ENCODE measurements around the gene AGBL1. TPM values are rescaled to one million over a fixed set of nuclear protein-coding genes. Genes with fewer than 3 reads are reported as not detected.
A peak's percentile ranks its signal among the peaks of the same experiment; 100 is the strongest.

AGBL1 gene
- polyA plus RNA-seq, 2 of the 4 experiments (the other 2 are of a cell fraction) = not detected

GRCh38 chr15:86610038-86610437 is 530.4 kb downstream of the AGBL1 start:
- CTCF ChIA-PET = interaction anchor here (1.3 kb wide), 1 partner anchor 15 kb away, joined by 3 read pairs; no protein-coding TSS in a partner anchor
- no peaks in the 10 kb centered on the region for H3K9me3 ChIP-seq
- POLR2A ChIA-PET = no interaction called here
- no peak for DNase-seq (ENCODE audit: low read depth in 1 of 2, low spot score in 1 of 2)
- H3K4me1 ChIP-seq = peaks cover 8% of the 10 kb centered on the region; the same call in 2 of the 3 replicates
- ATAC-seq = no peak
- no peak overlapping the region for H3K4me2 ChIP-seq
- no peak for FAIRE-seq
- WGBS (ENCODE audit: missing lambda C conversion rate) = 13% methylated on average over 2 of the region's 2 CpGs
- no peak overlapping the region for H3K27ac ChIP-seq
- TF ChIP-seq MAFK (IDR thresholded peaks at IDR 0.05; ENCODE audit: partially characterized antibody) (no peak), EHF (CRISPR knock-in tag; IDR thresholded peaks at IDR 0.05) (no peak), RFX5 (IDR thresholded peaks at IDR 0.05) (no peak), ZFP36 (IDR thresholded peaks at IDR 0.05; ENCODE audit: borderline replicate concordance, partially characterized antibody) (no peak), HMGXB4 (CRISPR knock-in tag; IDR thresholded peaks at IDR 0.05; ENCODE audit: borderline replicate concordance) (no peak), CHD2 (IDR thresholded peaks at IDR 0.05; ENCODE audit: low read length, partially characterized antibody) (no peak)
- no peak overlapping the region for H3K4me3 ChIP-seq

- Histone ChIP-seq H3K4me3 (no peak overlapping the region), H3K9me3 (no peaks in the 10 kb centered on the region), H3K4me1 (peaks cover 8% of the 10 kb centered on the region; the same call in 2 of the 3 replicates), H3K4me2 (peak overlapping the region; percentile 32), H3K27ac (peak overlapping the region in 1 of 2 experiments; percentile 28; a peak in 1 of 6 replicates)
- WGBS (ENCODE audit: missing lambda C conversion rate) = 18% methylated on average over 2 of the region's 2 CpGs
- FAIRE-seq (peak; percentile 54), DNase-seq (ENCODE audit: low read depth in 1 of 2, low spot score in 1 of 2) (peak in 1 of 2 experiments; percentile 48), ATAC-seq (peak; percentile 55 to 56; a peak in 4 of 6 replicates)
- CTCF ChIA-PET = interaction anchor here (1.4 kb wide), 1 partner anchor 14 kb away, joined by 5 read pairs; no protein-coding TSS in a partner anchor
- POLR2A ChIA-PET = no interaction called here
- TF ChIP-seq HDAC2 (IDR thresholded peaks at IDR 0.05) = no peak
- peak; percentile 7 to 30; a peak in 1 of 4 replicates for TF ChIP-seq CEBPB (IDR thresholded peaks at IDR 0.05)
These were observed 531.9 kb downstream of the AGBL1 start for GRCh38 chr15:86611417-86612040.

GRCh38 chr15:86615411-86615810 is 535.7 kb downstream of the AGBL1 start:
- no peaks in the 10 kb centered on the region for H3K9me3 ChIP-seq
- TF ChIP-seq HDAC2 (IDR thresholded peaks at IDR 0.05) (no peak), CHD2 (IDR thresholded peaks at IDR 0.05; ENCODE audit: low read length, partially characterized antibody) (no peak), EP300 (IDR thresholded peaks at IDR 0.05) (no peak), POLR2AphosphoS2 (conservative IDR thresholded peaks at IDR 0.05; ENCODE audit: low read length) (no peak), FOSL2 (IDR thresholded peaks at IDR 0.05) (no peak), FOSL2 (CRISPR knock-in tag; IDR thresholded peaks at IDR 0.05) (no peak), CHD4 (IDR thresholded peaks at IDR 0.05; ENCODE audit: borderline replicate concordance) (no peak), HOXB13 (CRISPR knock-in tag; IDR thresholded peaks at IDR 0.05; ENCODE audit: low read depth) (no peak)
- H3K4me3 ChIP-seq = no peak overlapping the region
- ATAC-seq (no peak), DNase-seq (ENCODE audit: low read depth in 1 of 2, low spot score in 1 of 2) (no peak), FAIRE-seq (no peak)
- no peak overlapping the region for H3K27ac ChIP-seq
- no peak overlapping the region for H3K4me2 ChIP-seq
- WGBS (ENCODE audit: missing lambda C conversion rate) = 37% methylated on average over 3 of the region's 3 CpGs
- CTCF ChIA-PET = no interaction called here
- peaks cover 8% of the 10 kb centered on the region; the same call in 2 of the 3 replicates for H3K4me1 ChIP-seq
- POLR2A ChIA-PET = no interaction called here

GRCh38 chr15:86615816-86616215 is 536.1 kb downstream of the AGBL1 start:
- H3K4me2 ChIP-seq = no peak overlapping the region
- no peak overlapping the region for H3K27ac ChIP-seq
- POLR2A ChIA-PET = no interaction called here
- WGBS (ENCODE audit: missing lambda C conversion rate) = 42% methylated on average over 3 of the region's 3 CpGs
- no peak for ATAC-seq
- no peak for TF ChIP-seq MAZ (IDR thresholded peaks at IDR 0.05; ENCODE audit: borderline replicate concordance, low read depth, low read length)
- TF ChIP-seq HDAC2 (IDR thresholded peaks at IDR 0.05) = no peak
- no peak for TF ChIP-seq HOXB13 (CRISPR knock-in tag; IDR thresholded peaks at IDR 0.05; ENCODE audit: low read depth)
- no peak for TF ChIP-seq NPAS2 (CRISPR knock-in tag; IDR thresholded peaks at IDR 0.05; ENCODE audit: borderline replicate concordance)
- no peak for TF ChIP-seq FOXS1 (CRISPR knock-in tag; IDR thresholded peaks at IDR 0.05)
- no peak for TF ChIP-seq SREBF2 (IDR thresholded peaks at IDR 0.05)
- H3K4me1 ChIP-seq = peaks cover 8% of the 10 kb centered on the region; the same call in 2 of the 3 replicates
- H3K4me3 ChIP-seq = no peak overlapping the region
- FAIRE-seq = no peak
- CTCF ChIA-PET = interaction anchor here (0.8 kb wide), 1 partner anchor 8 kb away, joined by 3 read pairs; no protein-coding TSS in a partner anchor
- no peak for DNase-seq (ENCODE audit: low read depth in 1 of 2, low spot score in 1 of 2)
- H3K9me3 ChIP-seq = no peaks in the 10 kb centered on the region

All from A549 (cell line).